Activated B cell treated with CpG ODN at 0.5 μM for 24 hours (primary cell): ENCODE measurements around the gene ATP1B2. TPM values are rescaled to one million over a fixed set of nuclear protein-coding genes. Genes with fewer than 3 reads are reported as not detected.

Experiments
- ATAC-seq: fragments of 200-7000 bp; cut with Tn5 transposase; one replicate; pipeline ENCODE4 v1.10.0; 2021; ENCODE audit warnings: low read depth, mild to moderate bottlenecking, moderate library complexity
- CTCF ChIA-PET: fragments of 350-600 bp; sonication (Branson Sonifier 250); formaldehyde crosslinking; loops from one replicate; lab custom pipeline; 2021; ENCODE audit warnings: antibody characterized with exemption; lab: Charles Lee
- POLR2A ChIA-PET: fragments of 350-600 bp; sonication (Branson Sonifier 250); formaldehyde crosslinking; loops from one replicate; lab custom pipeline; 2021; ENCODE audit warnings: antibody characterized with exemption; lab: Charles Lee
- DNase-seq: peaks from one replicate; pipeline ENCODE4 v3.0.0; 2022
- H3K27ac Mint-ChIP-seq: one replicate; pipeline ENCODE4 v1.8.0; 2020; ENCODE audit warnings: mixed read lengths
- H3K27me3 Mint-ChIP-seq: one replicate; pipeline ENCODE4 v1.8.0; 2021; ENCODE audit warnings: mixed read lengths
- H3K36me3 Mint-ChIP-seq: one replicate; pipeline ENCODE4 v1.8.0; 2021; ENCODE audit warnings: low read depth, mixed read lengths
- H3K4me1 Mint-ChIP-seq: one replicate; pipeline ENCODE4 v1.8.0; 2021; ENCODE audit warnings: mixed read lengths
- H3K4me3 Mint-ChIP-seq: one replicate; pipeline ENCODE4 v1.8.0; 2020; ENCODE audit warnings: mild to moderate bottlenecking, mixed read lengths
- H3K9me3 Mint-ChIP-seq: one replicate; pipeline ENCODE4 v1.8.0; 2020; ENCODE audit warnings: mixed read lengths
- CTCF ChIP-seq: fragments of 200-600 bp; IDR thresholded peaks from one replicate; pipeline ENCODE4 v1.8.0; 2022; ENCODE audit warnings: antibody characterized with exemption, mild to moderate bottlenecking
- intact Hi-C: fragments of 100-400 bp; cut with micrococcal nuclease; formaldehyde crosslinking; loops from one replicate; pipeline ENCODE4 v1.15.1; 2024
- total RNA-seq: library from RNA; stranded (reverse); gene quantifications from 2 replicates; pipeline ENCODE4 v1.2.3, GENCODE V29; 2022

The ATP1B2 gene
- total RNA-seq, 1 donor from 2014 or later: not detected

- DNase-seq: no peak
- no peak for TF ChIP-seq CTCF
- CTCF ChIA-PET: no interaction called here
- intact Hi-C loops: no loop called here
- Mint-ChIP-seq H3K9me3 (peaks cover 6% of the 10 kb centered on the region), H3K4me3 (no peak overlapping the region), H3K36me3 (peaks cover 56% of the 10 kb centered on the region), H3K27ac (no peak overlapping the region), H3K4me1 (peaks cover 11% of the 10 kb centered on the region), H3K27me3 (no peaks in the 10 kb centered on the region)
- POLR2A ChIA-PET: interaction anchor here (5.5 kb wide), 1 partner anchor 11 kb away, joined by 39 read pairs; the partner anchor contains the start of genes TP53 and WRAP53
- no peak for ATAC-seq
These were observed 25.8 kb downstream of the ATP1B2 start for GRCh38 chr17:7676533-7676932.

GRCh38 chr17:7677388-7678067, 26.8 kb downstream of the ATP1B2 start:
- DNase-seq (no peak), ATAC-seq (no peak)
- Mint-ChIP-seq H3K9me3 (peaks cover 6% of the 10 kb centered on the region), H3K27ac (peak overlapping the region; percentile 13), H3K27me3 (no peaks in the 10 kb centered on the region), H3K36me3 (peaks cover 52% of the 10 kb centered on the region), H3K4me1 (peaks cover 12% of the 10 kb centered on the region), H3K4me3 (no peak overlapping the region)
- CTCF ChIA-PET: interaction anchor here (1.9 kb wide), 1 partner anchor 10 kb away, joined by 6 read pairs; the partner anchor contains the start of genes TP53 and WRAP53
- no peak for TF ChIP-seq CTCF
- POLR2A ChIA-PET: interaction anchor here (0.6 to 5.5 kb wide), 2 partner anchors 8 to 10 kb away, joined by 3 to 39 read pairs; partner anchors contain the start of genes TP53 and WRAP53
- intact Hi-C loops: no loop called here

- ATAC-seq (no peak), DNase-seq (no peak)
- Mint-ChIP-seq H3K27ac (peak overlapping the region; percentile 99), H3K4me1 (peaks cover 52% of the 10 kb centered on the region), H3K27me3 (no peaks in the 10 kb centered on the region), H3K36me3 (peaks cover 32% of the 10 kb centered on the region), H3K4me3 (peak overlapping the region; percentile 97), H3K9me3 (no peaks in the 10 kb centered on the region)
- no peak for TF ChIP-seq CTCF
- ChIA-PET CTCF (interaction anchor here (0.8 to 3.8 kb wide), 2 partner anchors 95 to 124 kb away, joined by 5 to 17 read pairs; partner anchors contain the start of genes SENP3 and SOX15), POLR2A (interaction anchor here (1.0 to 5.9 kb wide), 21 partner anchors 18 to 563 kb away, joined by 3 to 109 read pairs (median 21); partner anchors contain the start of genes CD68, CNTROB, CTC1 and CYB5D1)
- intact Hi-C loops: loop anchor here (5.0 to 10.0 kb wide), 3 partner anchors 448 to 540 kb away; partner anchors contain the start of genes PER1 and PHF23
These were observed 34.3 kb downstream of the ATP1B2 start for GRCh38 chr17:7684851-7685532.

- H3K4me3 Mint-ChIP-seq: peak overlapping the region; percentile 97
- no peaks in the 10 kb centered on the region for H3K9me3 Mint-ChIP-seq
- CTCF ChIA-PET: interaction anchor here (2.5 to 4.2 kb wide), 3 partner anchors 53 to 125 kb away, joined by 9 to 40 read pairs (median 17); partner anchors contain the start of gene SENP3
- peak; percentile 55 for ATAC-seq
- intact Hi-C loops: loop anchor here (1.0 to 10.0 kb wide), 13 partner anchors 70 to 539 kb away; partner anchors contain the start of genes EIF5A, KDM6B, MPDU1 and NAA38
- H3K36me3 Mint-ChIP-seq: peaks cover 35% of the 10 kb centered on the region
- H3K4me1 Mint-ChIP-seq: peaks cover 53% of the 10 kb centered on the region
- peak; percentile 80 for DNase-seq
- POLR2A ChIA-PET: interaction anchor here (0.7 to 5.9 kb wide), 70 partner anchors 8 to 1280 kb away, joined by 3 to 109 read pairs (median 7); partner anchors contain the start of genes ACADVL, ACAP1, ATP1B2 and BORCS6
- peak overlapping the region; percentile 99 for H3K27ac Mint-ChIP-seq
- H3K27me3 Mint-ChIP-seq: no peaks in the 10 kb centered on the region
- no peak for TF ChIP-seq CTCF
These were observed 35.0 kb downstream of the ATP1B2 start for GRCh38 chr17:7685533-7686221.
